HEK293 (cell line): ENCODE measurements around the gene NCAN.

Experiments
- GFI1B ChIP-seq: fragments of 450-650 bp; formaldehyde crosslinking; IDR thresholded peaks from 2 replicates; pipeline ENCODE4 v1.5.1; 2016; ENCODE audit warnings: missing biosample characterization, missing genetic modification characterization
- GLIS2 ChIP-seq: fragments of 450-650 bp; formaldehyde crosslinking; IDR thresholded peaks from 2 replicates; pipeline ENCODE4 v1.5.1; 2016; ENCODE audit warnings: missing biosample characterization, missing genetic modification characterization
- KLF10 ChIP-seq: fragments of 450-650 bp; IDR thresholded peaks from 2 replicates; pipeline ENCODE4 v1.5.1; 2018; ENCODE audit warnings: missing biosample characterization, mild to moderate bottlenecking, missing genetic modification characterization
- PRDM1 ChIP-seq: fragments of 450-650 bp; formaldehyde crosslinking; IDR thresholded peaks from 2 replicates; pipeline ENCODE4; 2016; ENCODE audit warnings: missing biosample characterization, missing genetic modification characterization
- PRDM10 ChIP-seq: fragments of 450-650 bp; formaldehyde crosslinking; IDR thresholded peaks from 2 replicates; pipeline ENCODE4 v1.5.1; 2016; ENCODE audit warnings: missing biosample characterization, missing genetic modification characterization
- RBAK ChIP-seq: fragments of 450-650 bp; formaldehyde crosslinking; IDR thresholded peaks from 2 replicates; pipeline ENCODE4 v1.5.1; 2016; ENCODE audit warnings: missing biosample characterization, missing genetic modification characterization
- REPIN1 ChIP-seq: fragments of 450-650 bp; formaldehyde crosslinking; IDR thresholded peaks from 2 replicates; pipeline ENCODE4 v1.5.1; 2017; ENCODE audit warnings: missing biosample characterization, missing genetic modification characterization, low read depth
- SETDB1 ChIP-seq: IDR thresholded peaks from one replicate; pipeline ENCODE4 v1.6.1; 2017; ENCODE audit warnings: mild to moderate bottlenecking, low read length, moderate library complexity, mixed read lengths; ENCODE audit not compliant: insufficient read length
- SP2 ChIP-seq: fragments of 450-650 bp; formaldehyde crosslinking; IDR thresholded peaks from 2 replicates; pipeline ENCODE4 v1.5.1; 2016; ENCODE audit warnings: missing biosample characterization, missing genetic modification characterization
- TCF7L2 ChIP-seq: IDR thresholded peaks from 2 replicates; pipeline ENCODE4 v1.6.1; 2011; ENCODE audit warnings: low read depth, mild to moderate bottlenecking, inconsistent platforms, low read length, moderate library complexity, borderline replicate concordance
- YY1 ChIP-seq: fragments of 450-650 bp; formaldehyde crosslinking; IDR thresholded peaks from 2 replicates; pipeline ENCODE4 v1.5.1; 2018; ENCODE audit warnings: missing biosample characterization, missing genetic modification characterization
- ZBTB44 ChIP-seq: fragments of 450-650 bp; IDR thresholded peaks from 2 replicates; pipeline ENCODE4 v1.5.1; 2018; ENCODE audit warnings: missing biosample characterization, mild to moderate bottlenecking, missing genetic modification characterization
- ZBTB6 ChIP-seq: fragments of 450-650 bp; formaldehyde crosslinking; IDR thresholded peaks from 2 replicates; pipeline ENCODE4 v1.5.1; 2017; ENCODE audit warnings: missing biosample characterization, missing genetic modification characterization
- ZBTB8A ChIP-seq: fragments of 450-650 bp; formaldehyde crosslinking; IDR thresholded peaks from 2 replicates; pipeline ENCODE4 v1.5.1; 2016; ENCODE audit warnings: missing biosample characterization, missing genetic modification characterization
- ZFP3 ChIP-seq: fragments of 450-650 bp; formaldehyde crosslinking; IDR thresholded peaks from 2 replicates; pipeline ENCODE4 v1.5.1; 2016; ENCODE audit warnings: low read depth, missing biosample characterization, missing genetic modification characterization
- ZNF18 ChIP-seq: fragments of 450-650 bp; formaldehyde crosslinking; IDR thresholded peaks from 2 replicates; pipeline ENCODE4 v1.5.1; 2016; ENCODE audit warnings: missing biosample characterization, missing genetic modification characterization
- ZNF248 ChIP-seq: fragments of 450-650 bp; formaldehyde crosslinking; IDR thresholded peaks from 2 replicates; pipeline ENCODE4 v1.5.1; 2017; ENCODE audit warnings: missing biosample characterization, missing genetic modification characterization
- ZNF362 ChIP-seq: fragments of 450-650 bp; formaldehyde crosslinking; IDR thresholded peaks from 2 replicates; pipeline ENCODE4 v1.5.1; 2016; ENCODE audit warnings: missing biosample characterization, missing genetic modification characterization
- ZNF423 ChIP-seq: fragments of 450-650 bp; formaldehyde crosslinking; IDR thresholded peaks from 2 replicates; pipeline ENCODE4 v1.5.1; 2016; ENCODE audit warnings: missing biosample characterization, missing genetic modification characterization
- ZNF521 ChIP-seq: fragments of 450-650 bp; formaldehyde crosslinking; IDR thresholded peaks from 2 replicates; pipeline ENCODE4 v1.5.1; 2017; ENCODE audit warnings: missing biosample characterization, mild to moderate bottlenecking, missing genetic modification characterization
- ZNF555 ChIP-seq: fragments of 450-650 bp; formaldehyde crosslinking; conservative IDR thresholded peaks from 2 replicates; pipeline ENCODE4 v1.5.1; 2017; ENCODE audit warnings: missing biosample characterization, mild to moderate bottlenecking, missing genetic modification characterization, inconsistent platforms
- ZNF654 ChIP-seq: fragments of 450-650 bp; formaldehyde crosslinking; IDR thresholded peaks from 2 replicates; pipeline ENCODE4 v1.5.1; 2016; ENCODE audit warnings: low read depth, missing biosample characterization, missing genetic modification characterization
- ZNF660 ChIP-seq: fragments of 450-650 bp; IDR thresholded peaks from 2 replicates; pipeline ENCODE4 v1.5.1; 2018; ENCODE audit warnings: missing biosample characterization, mild to moderate bottlenecking, missing genetic modification characterization
- ZNF664 ChIP-seq: fragments of 450-650 bp; formaldehyde crosslinking; IDR thresholded peaks from 2 replicates; pipeline ENCODE4 v1.5.1; 2016; ENCODE audit warnings: missing biosample characterization, missing genetic modification characterization
- ZNF670 ChIP-seq: fragments of 450-650 bp; formaldehyde crosslinking; IDR thresholded peaks from 2 replicates; pipeline ENCODE4 v1.5.1; 2016; ENCODE audit warnings: missing biosample characterization, missing genetic modification characterization, low read depth
- ZNF768 ChIP-seq: fragments of 450-650 bp; formaldehyde crosslinking; IDR thresholded peaks from 2 replicates; pipeline ENCODE4 v1.5.1; 2018; ENCODE audit warnings: missing biosample characterization, mild to moderate bottlenecking, missing genetic modification characterization
- ZNF777 ChIP-seq: fragments of 450-650 bp; formaldehyde crosslinking; IDR thresholded peaks from 2 replicates; pipeline ENCODE4 v1.5.1; 2017; ENCODE audit warnings: missing biosample characterization, missing genetic modification characterization, borderline replicate concordance
- ZSCAN18 ChIP-seq: fragments of 450-650 bp; formaldehyde crosslinking; IDR thresholded peaks from 2 replicates; pipeline ENCODE4 v1.5.1; 2016; ENCODE audit warnings: missing biosample characterization, missing genetic modification characterization

The NCAN gene

GRCh38 chr19:19224852-19225494 is 13.2 kb downstream of the NCAN start (continued):
- TF ChIP-seq ZBTB44 (tag by site-specific recombination) (no peak), ZNF664 (no peak), ZNF768 (tag by site-specific recombination) (no peak), SETDB1 (no peak), ZNF362 (tag by site-specific recombination) (no peak), ZNF654 (tag by site-specific recombination) (peak; percentile 30; the same call in 1 of the 2 replicates), PRDM1 (no peak), RBAK (tag by site-specific recombination) (no peak), ZNF18 (tag by site-specific recombination) (no peak), REPIN1 (no peak), ZBTB8A (tag by site-specific recombination) (no peak), GLIS2 (tag by site-specific recombination) (no peak), ZSCAN18 (tag by site-specific recombination) (no peak), ZNF670 (tag by site-specific recombination) (no peak), TCF7L2 (no peak), ZNF555 (no peak), ZNF248 (no peak), GFI1B (tag by site-specific recombination) (no peak), YY1 (no peak), ZNF521 (no peak), ZNF423 (tag by site-specific recombination) (no peak), ZBTB6 (no peak), ZNF660 (tag by site-specific recombination) (peak; percentile 45; the same call in 1 of the 2 replicates), SP2 (no peak; the same call in 1 of the 2 replicates), KLF10 (no peak; the same call in 1 of the 2 replicates), PRDM10 (tag by site-specific recombination) (no peak), ZFP3 (tag by site-specific recombination) (no peak), ZNF777 (tag by site-specific recombination) (peak; percentile 40; the same call in 1 of the 2 replicates)
